ENCODE results near the gene RCOR1.

Gene RCOR1

DNA sequence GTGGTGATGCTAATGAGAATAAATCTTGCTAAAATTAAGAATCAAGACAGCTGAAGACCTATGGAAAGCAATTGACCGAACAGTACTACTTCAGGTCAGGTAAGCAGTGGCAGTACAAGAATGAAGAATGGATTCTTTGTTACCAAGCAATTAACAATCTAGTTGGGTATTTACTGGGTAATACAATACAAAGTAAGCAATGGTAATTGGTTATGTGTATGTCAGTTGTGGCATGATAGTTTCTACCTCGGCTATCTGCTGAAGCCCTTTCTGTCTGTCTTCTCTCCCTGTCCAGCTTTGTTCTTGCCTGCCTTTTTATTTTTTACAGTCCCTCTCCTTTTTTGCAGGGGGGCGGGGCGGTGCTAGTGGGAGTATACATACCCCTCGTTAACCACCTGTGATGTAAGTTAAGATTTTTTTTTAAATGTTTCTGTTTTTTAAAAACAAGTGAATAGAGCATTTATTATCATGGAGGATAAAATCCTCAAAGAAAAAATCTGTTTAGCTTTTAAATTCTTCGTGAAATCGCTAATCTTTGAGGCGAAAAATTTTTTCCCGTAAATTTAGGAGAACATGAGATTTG, 75.9 kb downstream of the RCOR1 start:
- H3K9me3 Mint-ChIP-seq = no peaks in the 10 kb centered on the region
- peaks cover 9 to 14% of the 10 kb centered on the region in 2 donors for H3K4me1 Mint-ChIP-seq (ENCODE audit: low read depth in 2 of 2)
- no peaks in the 10 kb centered on the region for H3K27me3 Mint-ChIP-seq
- DNase-seq (no peak), ATAC-seq (replicated peaks) (no peak)
- no peak overlapping the region for H3K4me3 Mint-ChIP-seq
- H3K36me3 Mint-ChIP-seq (ENCODE audit: insufficient read depth) = no peaks in the 10 kb centered on the region
- peak overlapping the region in 1 of 2 donors; percentile 44 for H3K27ac Mint-ChIP-seq

DNA sequence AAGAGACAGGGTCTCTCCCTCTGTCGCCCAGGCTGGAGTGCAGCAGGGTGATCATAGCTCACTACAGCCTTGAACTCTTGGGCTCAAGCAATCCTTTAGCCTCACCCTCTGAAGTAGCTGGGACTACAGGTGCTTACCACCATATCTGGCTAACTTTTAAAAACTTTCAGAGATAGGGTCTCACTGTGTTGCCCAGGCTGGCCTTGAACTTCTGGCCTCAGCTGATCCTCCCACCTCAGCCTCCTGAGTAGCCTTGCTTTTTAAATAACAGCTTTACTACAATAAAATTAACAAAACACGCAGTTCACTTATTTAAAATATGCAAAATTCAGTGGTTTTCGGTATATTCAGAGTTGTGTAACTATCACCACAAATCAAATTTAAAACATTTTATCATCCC, 79.0 kb downstream of the RCOR1 start:
- Mint-ChIP-seq H3K27me3 (no peaks in the 10 kb centered on the region), H3K36me3 (ENCODE audit: insufficient read depth) (no peaks in the 10 kb centered on the region), H3K9me3 (no peaks in the 10 kb centered on the region), H3K27ac (peak overlapping the region in 1 of 2 donors; percentile 35), H3K4me1 (ENCODE audit: low read depth in 2 of 2) (peaks cover 0 to 8% of the 10 kb centered on the region in 2 donors), H3K4me3 (no peak overlapping the region)
- no peak for ATAC-seq (replicated peaks)
- no peak for DNase-seq

DNA sequence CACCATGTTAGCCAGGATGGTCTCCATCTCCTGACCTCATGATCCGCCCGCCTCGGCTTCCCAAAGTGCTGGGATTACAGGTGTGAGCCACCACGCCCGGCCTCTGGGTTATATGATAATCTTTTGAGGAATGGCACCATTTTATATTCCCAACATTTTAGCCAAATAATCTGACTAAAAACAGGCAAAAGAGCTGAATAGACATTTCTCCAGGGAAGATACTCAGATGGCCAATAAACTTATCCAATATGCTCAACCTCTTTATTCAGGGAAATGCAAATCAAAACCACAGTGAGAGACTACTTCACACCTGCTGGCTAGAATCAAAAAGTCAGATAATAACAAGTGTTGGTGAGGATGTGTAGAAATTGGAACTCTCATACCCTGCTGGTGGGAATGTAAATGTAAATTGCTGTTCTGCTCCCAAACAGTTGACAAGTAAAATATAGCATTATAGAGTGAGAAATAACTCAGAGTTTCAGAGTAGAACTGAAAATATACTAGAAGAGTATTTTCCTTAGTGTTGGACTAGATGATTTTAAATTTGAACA, 80.0 kb downstream of the RCOR1 start:
- peaks cover 0 to 5% of the 10 kb centered on the region in 2 donors for H3K4me1 Mint-ChIP-seq (ENCODE audit: low read depth in 2 of 2)
- H3K36me3 Mint-ChIP-seq (ENCODE audit: insufficient read depth) = no peaks in the 10 kb centered on the region
- ATAC-seq (replicated peaks) (no peak), DNase-seq (no peak)
- H3K27ac Mint-ChIP-seq = no peak overlapping the region
- H3K27me3 Mint-ChIP-seq = no peaks in the 10 kb centered on the region
- H3K4me3 Mint-ChIP-seq = no peak overlapping the region
- H3K9me3 Mint-ChIP-seq = no peaks in the 10 kb centered on the region

DNA sequence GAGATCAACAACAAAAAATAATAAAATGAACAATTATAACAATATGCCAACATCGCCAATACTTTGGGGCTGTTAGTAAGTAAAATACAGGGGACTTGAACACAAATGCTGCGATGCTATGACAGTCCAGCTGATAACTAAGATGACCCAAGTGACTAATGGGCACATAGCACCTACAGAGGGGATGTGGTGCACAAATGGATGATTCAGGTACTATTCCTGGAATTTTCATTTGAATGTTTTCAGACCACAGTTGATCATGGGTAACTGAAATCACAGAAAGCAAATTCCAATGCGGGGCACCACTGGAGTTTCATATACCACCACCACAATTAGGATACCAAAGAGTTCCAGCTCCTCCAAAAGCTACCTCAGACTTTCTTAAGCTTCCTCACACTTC, 82.9 kb downstream of the RCOR1 start:
- peaks cover 7% of the 10 kb centered on the region for H3K36me3 Mint-ChIP-seq (ENCODE audit: insufficient read depth)
- no peak overlapping the region for H3K4me3 Mint-ChIP-seq
- H3K27ac Mint-ChIP-seq = no peak overlapping the region
- no peak for DNase-seq
- peaks cover 0 to 2% of the 10 kb centered on the region in 2 donors for H3K4me1 Mint-ChIP-seq (ENCODE audit: low read depth in 2 of 2)
- no peaks in the 10 kb centered on the region for H3K27me3 Mint-ChIP-seq
- no peaks in the 10 kb centered on the region for H3K9me3 Mint-ChIP-seq
- ATAC-seq (replicated peaks) = no peak

DNA sequence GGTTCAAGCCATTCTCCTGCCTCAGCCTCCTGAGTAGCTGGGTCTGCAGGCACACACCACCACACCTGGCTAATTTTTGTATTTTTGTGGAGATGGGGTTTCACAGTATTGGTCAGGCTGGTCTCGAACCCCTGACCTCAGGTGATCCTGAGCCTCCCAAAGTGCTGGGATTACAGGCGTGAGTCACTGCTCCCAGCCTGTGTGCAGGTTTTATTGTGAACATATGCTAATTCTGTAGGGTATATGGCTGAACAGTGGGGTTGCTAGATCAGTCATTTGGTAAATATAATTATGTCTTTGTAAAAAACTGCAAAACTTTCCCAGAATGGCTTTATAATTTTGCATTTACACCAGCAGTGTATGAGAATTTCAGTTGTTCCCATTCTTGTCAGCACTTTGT, 85.9 kb downstream of the RCOR1 start:
- Mint-ChIP-seq H3K4me1 (ENCODE audit: low read depth in 2 of 2) (no peaks in the 10 kb centered on the region), H3K4me3 (no peak overlapping the region), H3K27me3 (no peaks in the 10 kb centered on the region), H3K36me3 (ENCODE audit: insufficient read depth) (peaks cover 13% of the 10 kb centered on the region), H3K9me3 (no peaks in the 10 kb centered on the region), H3K27ac (no peak overlapping the region)
- ATAC-seq (replicated peaks) (no peak), DNase-seq (no peak)

DNA sequence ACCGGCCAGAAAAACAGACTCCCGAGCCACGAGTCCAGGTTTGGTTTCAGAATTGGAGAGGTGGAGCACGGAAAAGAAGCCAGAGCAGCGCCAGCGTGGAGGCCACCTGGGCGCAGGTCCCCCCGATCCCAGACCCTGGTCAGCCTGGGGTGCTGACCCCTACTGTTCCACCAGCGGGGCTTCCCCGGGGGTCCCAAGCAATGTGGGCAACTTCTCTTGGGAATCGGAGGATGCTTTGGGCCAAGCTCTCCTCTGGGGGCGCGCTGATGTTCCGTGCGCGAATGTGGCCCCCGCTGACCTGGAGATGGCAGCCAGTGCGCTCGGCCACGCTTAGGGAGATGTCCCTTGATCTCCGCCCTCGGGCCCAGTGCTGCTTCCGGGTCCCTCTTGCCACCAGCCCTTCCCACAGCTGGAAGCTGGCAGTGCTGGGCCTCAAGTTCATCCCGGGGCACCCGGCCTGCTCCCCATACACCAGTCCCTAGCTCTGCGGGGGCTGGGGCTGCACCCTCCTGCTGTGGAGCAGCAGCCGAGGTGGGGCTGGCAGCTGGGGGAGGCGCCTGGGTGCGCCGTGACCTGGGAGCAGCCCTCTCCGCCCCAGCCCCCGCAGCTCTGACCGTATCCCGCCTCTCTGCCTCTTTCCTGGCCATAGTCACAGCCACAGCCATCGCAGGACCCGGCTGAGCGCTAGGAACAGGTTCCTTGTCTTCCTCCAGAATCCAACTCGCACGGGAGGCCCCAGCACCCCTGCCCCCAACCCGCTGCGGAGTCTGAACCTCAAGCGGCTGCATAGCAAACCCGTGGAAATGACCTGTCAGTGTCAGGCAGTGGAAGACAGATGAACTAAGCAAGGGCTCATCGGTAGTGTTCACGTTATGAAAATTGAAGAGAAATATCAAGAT, 91.2 kb downstream of the RCOR1 start:
- no peak overlapping the region for H3K4me3 Mint-ChIP-seq
- peaks cover 7 to 12% of the 10 kb centered on the region in 2 donors for H3K4me1 Mint-ChIP-seq (ENCODE audit: low read depth in 2 of 2)
- H3K36me3 Mint-ChIP-seq (ENCODE audit: insufficient read depth) = peaks cover 14% of the 10 kb centered on the region
- DNase-seq (no peak), ATAC-seq (replicated peaks) (no peak)
- no peaks in the 10 kb centered on the region for H3K27me3 Mint-ChIP-seq
- no peaks in the 10 kb centered on the region for H3K9me3 Mint-ChIP-seq
- no peak overlapping the region for H3K27ac Mint-ChIP-seq

DNA sequence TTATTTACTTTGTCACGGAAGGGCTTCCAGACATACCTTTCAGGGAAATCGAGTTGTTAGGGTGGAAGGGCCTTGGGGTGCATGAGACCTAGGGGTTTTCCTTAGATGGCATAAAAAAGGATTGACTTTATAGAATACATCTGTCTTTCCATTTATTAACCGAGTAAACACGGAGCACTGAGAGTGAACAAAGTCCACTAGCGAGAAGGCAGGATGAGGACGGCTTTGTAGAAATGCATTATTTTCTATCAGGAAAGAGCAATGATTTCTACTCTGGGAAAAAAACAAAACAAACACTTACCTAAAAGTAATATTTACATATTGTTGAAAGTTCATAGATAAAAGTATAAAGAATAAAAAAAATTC, 91.8 kb downstream of the RCOR1 start:
- H3K9me3 Mint-ChIP-seq = no peaks in the 10 kb centered on the region
- H3K27ac Mint-ChIP-seq = no peak overlapping the region
- no peak overlapping the region for H3K4me3 Mint-ChIP-seq
- peaks cover 7 to 12% of the 10 kb centered on the region in 2 donors for H3K4me1 Mint-ChIP-seq (ENCODE audit: low read depth in 2 of 2)
- no peak for DNase-seq
- H3K36me3 Mint-ChIP-seq (ENCODE audit: insufficient read depth) = peaks cover 13% of the 10 kb centered on the region
- H3K27me3 Mint-ChIP-seq = no peaks in the 10 kb centered on the region
- no peak for ATAC-seq (replicated peaks)

DNA sequence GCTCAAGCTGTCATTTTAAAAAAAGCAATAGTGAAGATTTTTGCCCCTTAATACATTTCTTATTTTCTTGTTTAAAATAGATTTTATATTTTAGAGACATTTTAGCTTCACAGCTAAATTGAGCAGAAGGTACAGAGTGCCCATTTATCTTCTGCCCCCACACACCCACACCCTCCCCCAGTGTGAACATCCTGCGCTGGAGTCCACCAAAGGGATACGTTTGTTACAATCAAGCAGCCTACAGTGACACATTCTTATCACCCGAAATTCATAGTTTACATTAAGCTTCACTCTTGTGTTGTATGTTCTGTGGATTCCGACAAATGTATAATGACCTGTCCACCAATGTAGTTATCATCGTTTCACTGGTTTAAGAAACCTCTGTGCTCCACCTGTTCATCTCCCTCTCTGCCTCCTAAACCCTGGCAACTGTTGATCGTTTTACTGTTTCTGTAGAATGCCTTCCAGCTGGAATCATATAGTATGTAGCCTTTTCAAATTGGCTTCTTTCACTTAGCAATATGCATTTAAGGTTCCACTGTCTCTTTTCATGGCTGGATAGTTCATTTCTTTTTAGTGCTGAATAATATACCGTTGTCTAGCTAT, 93.8 kb downstream of the RCOR1 start:
- peaks cover 7 to 12% of the 10 kb centered on the region in 2 donors for H3K4me1 Mint-ChIP-seq (ENCODE audit: low read depth in 2 of 2)
- no peak overlapping the region for H3K27ac Mint-ChIP-seq
- peaks cover 12% of the 10 kb centered on the region for H3K36me3 Mint-ChIP-seq (ENCODE audit: insufficient read depth)
- no peak for ATAC-seq (replicated peaks)
- no peaks in the 10 kb centered on the region for H3K9me3 Mint-ChIP-seq
- H3K27me3 Mint-ChIP-seq = no peaks in the 10 kb centered on the region
- H3K4me3 Mint-ChIP-seq = no peak overlapping the region
- DNase-seq = no peak

DNA sequence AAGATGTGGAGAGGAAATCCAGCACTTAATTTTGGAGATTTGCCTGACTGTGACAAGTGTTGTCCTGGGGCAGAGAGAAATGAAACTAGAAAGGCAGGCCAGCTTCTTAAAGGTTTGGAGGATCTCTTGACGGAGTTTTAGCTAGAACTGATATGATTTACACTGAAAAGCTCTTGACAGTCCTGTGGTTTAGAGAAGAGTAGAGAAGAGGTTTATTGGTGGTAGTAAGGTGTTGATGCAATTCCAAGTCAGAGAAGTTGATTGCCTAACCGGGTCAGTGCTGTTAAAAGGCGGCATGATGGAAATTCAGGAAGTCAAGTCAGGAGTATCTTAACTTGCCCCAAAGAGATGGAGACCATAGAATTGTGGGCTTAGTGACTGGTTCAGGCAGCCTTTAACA, 95.8 kb downstream of the RCOR1 start:
- H3K9me3 Mint-ChIP-seq = no peaks in the 10 kb centered on the region
- H3K36me3 Mint-ChIP-seq (ENCODE audit: insufficient read depth) = peaks cover 7% of the 10 kb centered on the region
- H3K4me1 Mint-ChIP-seq (ENCODE audit: low read depth in 2 of 2) = peaks cover 9 to 16% of the 10 kb centered on the region in 2 donors
- H3K4me3 Mint-ChIP-seq = no peak overlapping the region
- DNase-seq = no peak
- ATAC-seq (replicated peaks) = no peak
- no peaks in the 10 kb centered on the region for H3K27me3 Mint-ChIP-seq
- no peak overlapping the region for H3K27ac Mint-ChIP-seq

DNA sequence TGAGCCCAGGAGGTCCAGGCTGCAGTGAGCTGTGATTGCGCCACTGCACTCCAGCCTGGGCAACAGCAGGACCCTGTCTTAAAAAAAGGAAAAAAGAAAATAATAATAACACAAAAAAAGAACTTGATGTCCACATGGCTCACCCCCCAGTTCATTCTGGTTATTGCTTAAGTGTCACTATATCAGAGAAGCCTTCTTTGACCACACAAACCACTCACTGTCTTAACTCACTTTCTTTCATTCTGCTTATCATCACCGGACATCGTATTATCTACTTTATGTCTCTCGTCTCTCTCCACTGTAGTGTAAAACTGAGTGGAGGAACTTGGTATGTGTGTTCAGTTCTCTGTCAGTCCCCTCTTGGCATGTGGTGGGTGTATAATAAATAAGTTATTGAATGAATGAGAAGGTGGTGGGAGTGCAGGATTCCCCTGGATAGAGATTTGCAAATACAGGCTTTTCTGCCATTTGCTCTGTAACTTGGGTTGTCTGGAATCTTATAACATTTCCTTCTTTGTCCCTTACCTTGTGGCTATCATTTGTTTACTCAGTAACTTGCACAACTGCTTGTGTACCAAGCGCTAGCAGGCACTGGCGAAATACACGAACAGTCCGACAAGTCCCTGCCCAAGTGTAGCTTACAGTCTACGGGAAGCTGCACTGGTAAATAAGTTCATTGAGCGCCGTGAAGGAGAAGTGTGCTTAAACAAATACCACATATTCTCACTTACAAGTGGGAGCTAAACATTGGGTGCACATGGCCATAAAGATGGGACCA, 98.2 kb downstream of the RCOR1 start:
- H3K27me3 Mint-ChIP-seq = no peaks in the 10 kb centered on the region
- ATAC-seq (replicated peaks) (no peak), DNase-seq (no peak)
- peaks cover 7% of the 10 kb centered on the region for H3K36me3 Mint-ChIP-seq (ENCODE audit: insufficient read depth)
- H3K4me3 Mint-ChIP-seq = no peak overlapping the region
- no peaks in the 10 kb centered on the region for H3K9me3 Mint-ChIP-seq
- peaks cover 9 to 21% of the 10 kb centered on the region in 2 donors for H3K4me1 Mint-ChIP-seq (ENCODE audit: low read depth in 2 of 2)
- H3K27ac Mint-ChIP-seq = peak overlapping the region in 1 of 2 donors; percentile 19

DNA sequence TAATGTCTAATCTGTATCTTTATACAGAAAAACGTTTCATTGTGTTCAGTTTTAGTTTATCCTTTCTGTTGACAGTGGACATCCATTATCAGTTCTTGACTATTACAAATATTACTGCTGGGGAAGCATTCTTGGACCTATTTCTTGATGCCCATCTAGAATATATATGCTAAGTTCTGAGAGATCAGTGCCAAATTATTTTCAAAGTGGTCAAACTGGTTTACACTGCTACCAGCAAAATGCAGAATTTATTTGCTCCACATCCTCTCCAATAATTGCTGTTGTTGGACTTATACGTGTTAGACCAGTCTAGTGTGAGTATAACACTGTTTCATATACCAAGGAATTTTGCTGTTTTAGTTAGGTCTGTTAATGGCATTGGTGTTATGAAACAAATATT, 99.3 kb downstream of the RCOR1 start:
- no peaks in the 10 kb centered on the region for H3K9me3 Mint-ChIP-seq
- ATAC-seq (replicated peaks) (no peak), DNase-seq (no peak)
- peaks cover 12 to 20% of the 10 kb centered on the region in 2 donors for H3K4me1 Mint-ChIP-seq (ENCODE audit: low read depth in 2 of 2)
- H3K27me3 Mint-ChIP-seq = no peaks in the 10 kb centered on the region
- peaks cover 7% of the 10 kb centered on the region for H3K36me3 Mint-ChIP-seq (ENCODE audit: insufficient read depth)
- no peak overlapping the region for H3K4me3 Mint-ChIP-seq
- no peak overlapping the region for H3K27ac Mint-ChIP-seq

DNA sequence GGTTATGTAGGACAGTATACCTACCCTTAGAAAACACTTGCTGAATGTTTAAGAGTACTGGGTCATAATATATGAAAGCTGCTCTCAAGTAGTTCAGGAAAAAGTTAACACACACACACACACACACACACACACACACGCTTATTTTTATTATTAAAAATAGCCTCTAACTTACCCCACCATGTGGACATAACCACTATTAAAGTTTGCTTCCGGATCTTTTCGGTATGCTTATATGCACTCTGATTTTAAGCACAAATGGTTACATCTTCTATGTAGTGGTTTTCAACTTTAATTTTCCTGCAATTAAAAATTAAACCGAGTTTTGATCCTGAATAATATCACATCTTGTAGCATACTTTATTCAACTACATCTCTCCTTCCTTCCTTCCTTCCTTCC, 99.9 kb downstream of the RCOR1 start:
- Mint-ChIP-seq H3K27me3 (no peaks in the 10 kb centered on the region), H3K4me3 (no peak overlapping the region), H3K4me1 (ENCODE audit: low read depth in 2 of 2) (peaks cover 16 to 23% of the 10 kb centered on the region in 2 donors), H3K9me3 (no peaks in the 10 kb centered on the region), H3K36me3 (ENCODE audit: insufficient read depth) (peaks cover 7% of the 10 kb centered on the region), H3K27ac (no peak overlapping the region)
- DNase-seq (no peak), ATAC-seq (replicated peaks) (no peak)
